Forelimb muscle (tissue), 1 donor: ENCODE measurements around the gene WWOX. TPM values are rescaled to one million over a fixed set of nuclear protein-coding genes. Genes with fewer than 3 reads are reported as not detected.

Source experiments
- DNase-seq: peaks from one replicate; pipeline ENCODE4 v3.0.0-alpha.2; 2013; ENCODE audit warnings: low read depth
- polyA plus RNA-seq: library from polyadenylated mRNA; unstranded; fragments of 120-200 nt; gene quantifications from one replicate; pipeline ENCODE4 v1.2.1, GENCODE V29; 2013; ENCODE audit not compliant: insufficient read length

WWOX gene
- polyA plus RNA-seq, 1 donor = 11.9 TPM

DNA sequence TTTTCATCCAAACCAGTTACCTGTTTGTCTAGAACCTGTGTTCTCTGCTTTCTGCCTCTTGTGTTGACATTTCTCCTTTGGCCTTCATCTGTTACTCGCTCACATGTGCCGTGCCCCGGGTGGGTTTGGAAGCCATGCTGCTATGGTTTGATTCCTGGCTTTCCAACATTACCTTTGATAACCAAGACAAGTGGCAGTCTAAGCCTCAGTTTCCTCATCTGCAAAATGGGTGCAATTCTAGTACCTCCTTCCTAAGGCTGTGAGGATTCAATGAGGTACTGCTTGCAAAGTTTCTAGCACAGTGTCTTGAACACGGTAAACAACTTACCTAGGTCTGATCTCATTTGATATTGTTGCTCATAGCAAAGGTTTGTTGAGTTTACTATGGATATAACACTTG is 665.0 kb downstream of the WWOX start:
- DNase-seq = no peak

DNA sequence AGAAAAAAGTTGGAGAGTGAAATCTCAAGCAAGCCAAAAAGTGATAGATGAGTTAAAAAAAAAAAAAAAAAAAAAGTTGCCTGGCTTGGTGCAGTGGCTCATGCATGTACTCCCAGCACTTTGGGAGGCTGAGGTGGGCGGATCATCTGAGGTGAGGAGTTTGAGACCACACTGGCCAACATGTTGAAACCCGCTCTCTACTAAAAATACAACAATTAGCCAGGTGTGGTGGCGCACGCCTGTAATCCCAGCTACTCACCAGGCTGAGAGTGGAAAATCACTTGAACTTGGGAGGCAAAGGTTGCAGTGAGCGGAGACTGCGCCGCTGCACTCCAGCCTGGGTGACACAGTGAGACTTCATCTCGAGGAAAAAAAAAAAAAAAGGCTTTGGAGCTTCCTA is 668.8 kb downstream of the WWOX start:
- no peak for DNase-seq

DNA sequence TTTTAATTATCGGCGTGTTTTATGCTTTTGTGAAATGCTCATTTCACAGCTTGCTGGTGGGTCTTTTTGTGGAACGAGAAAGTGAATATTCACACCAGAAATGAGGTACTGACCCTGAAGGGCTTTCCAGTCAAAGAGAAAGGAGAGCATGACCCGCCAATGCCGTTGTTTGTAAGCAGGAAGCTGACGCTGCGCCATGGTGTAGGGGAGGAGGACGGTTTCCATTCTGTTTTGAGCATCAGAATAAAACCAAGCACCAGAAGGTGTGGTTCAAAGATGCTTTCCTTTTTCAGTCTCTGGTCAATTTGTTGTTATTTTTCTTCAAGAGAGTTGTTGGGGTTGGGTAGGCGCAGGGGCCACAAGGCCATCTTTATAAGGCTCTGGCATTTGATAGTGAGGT is 669.3 kb downstream of the WWOX start:
- DNase-seq = no peak

DNA sequence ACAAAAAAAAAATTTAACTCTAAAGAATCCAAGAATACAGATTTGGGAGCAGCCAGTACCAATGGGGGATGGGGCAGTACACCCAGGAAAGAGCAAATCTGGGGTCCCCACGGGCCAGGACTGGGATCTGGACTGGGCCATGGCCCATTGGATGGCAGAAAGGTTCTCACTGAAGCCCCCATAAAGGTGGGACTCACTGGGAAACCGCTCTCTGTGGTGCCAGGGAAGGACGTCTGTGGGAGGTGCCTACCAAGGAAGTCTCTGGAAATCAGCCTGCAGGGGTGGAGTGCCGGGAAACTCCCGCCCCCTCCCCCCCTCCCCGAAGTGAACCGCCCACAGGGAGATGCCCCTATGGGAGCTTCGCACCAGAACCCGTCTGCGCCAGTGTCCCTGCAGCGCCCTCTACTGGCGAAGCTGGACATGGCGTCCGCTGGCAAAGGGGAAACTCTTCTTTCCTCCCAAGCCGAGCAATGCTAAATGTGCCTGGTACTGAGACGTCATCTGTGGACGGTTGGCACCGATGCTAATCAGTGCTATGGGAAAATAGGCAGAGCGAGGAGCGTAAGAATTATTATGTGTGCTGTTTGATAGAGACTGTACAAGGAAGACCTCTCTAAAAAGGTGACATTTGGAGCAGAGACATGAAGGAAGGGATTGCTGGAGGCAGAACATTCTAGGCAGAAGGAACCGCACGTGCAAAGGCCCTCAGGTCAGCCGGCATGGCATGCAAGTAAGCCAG is 671.1 kb downstream of the WWOX start:
- no peak for DNase-seq

DNA sequence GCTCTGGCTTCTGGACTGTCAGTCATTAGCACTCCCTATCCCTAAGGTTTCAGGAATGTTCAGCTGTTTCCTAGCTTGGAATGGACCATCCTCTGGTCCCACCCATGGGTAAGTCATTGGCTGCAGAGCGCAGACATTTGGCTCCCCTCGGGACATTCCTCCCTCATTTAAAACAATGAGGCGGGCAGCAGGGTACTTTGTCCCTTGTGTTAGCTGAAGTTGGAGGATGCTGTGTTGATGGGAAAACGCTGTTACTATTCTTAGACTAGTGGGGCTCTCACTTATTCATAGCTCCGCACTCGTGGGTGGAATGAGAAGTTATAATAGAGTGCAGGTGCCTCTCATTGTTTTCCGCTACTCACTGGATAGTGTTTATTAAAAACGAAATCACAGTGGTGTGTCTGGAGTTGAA is 673.8 kb downstream of the WWOX start:
- no peak for DNase-seq

DNA sequence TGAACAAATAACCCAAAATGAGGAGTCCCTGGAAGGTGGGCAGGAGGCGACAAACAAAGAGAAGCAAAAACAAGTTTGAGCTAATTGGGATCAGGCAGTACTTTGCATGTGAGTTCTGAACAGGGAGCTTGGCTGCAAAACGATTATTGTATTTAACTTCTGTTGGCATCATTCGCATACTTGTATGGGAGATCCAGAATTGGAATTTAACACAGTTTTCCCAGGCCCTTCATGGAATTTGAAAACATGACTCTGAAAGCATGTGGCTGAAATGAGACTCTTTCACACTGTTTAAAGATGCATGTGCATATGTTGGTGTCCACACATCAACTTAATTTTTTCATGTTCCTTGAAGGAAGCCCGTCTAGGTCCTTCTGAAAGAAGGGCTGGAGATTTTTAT is 674.3 kb downstream of the WWOX start:
- no peak for DNase-seq

DNA sequence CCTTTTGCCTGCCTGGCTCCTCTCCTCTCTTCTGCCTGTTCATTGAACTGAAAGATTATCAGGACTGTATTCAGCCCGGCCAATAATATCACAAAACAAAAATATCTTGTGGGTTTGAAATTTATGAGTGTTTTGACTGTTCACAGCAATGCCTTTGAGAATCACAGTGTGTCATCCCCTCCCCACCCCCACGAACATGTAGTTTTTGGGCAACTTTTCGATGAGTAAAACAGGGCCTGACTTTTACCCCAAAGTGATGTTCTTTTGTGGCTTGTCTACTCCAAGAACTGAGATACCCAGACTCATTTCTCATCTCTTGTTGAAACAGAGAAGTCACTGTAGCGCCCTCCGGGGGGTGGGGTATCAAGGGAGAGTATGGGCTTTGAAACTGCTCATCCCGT is 675.7 kb downstream of the WWOX start:
- no peak for DNase-seq

DNA sequence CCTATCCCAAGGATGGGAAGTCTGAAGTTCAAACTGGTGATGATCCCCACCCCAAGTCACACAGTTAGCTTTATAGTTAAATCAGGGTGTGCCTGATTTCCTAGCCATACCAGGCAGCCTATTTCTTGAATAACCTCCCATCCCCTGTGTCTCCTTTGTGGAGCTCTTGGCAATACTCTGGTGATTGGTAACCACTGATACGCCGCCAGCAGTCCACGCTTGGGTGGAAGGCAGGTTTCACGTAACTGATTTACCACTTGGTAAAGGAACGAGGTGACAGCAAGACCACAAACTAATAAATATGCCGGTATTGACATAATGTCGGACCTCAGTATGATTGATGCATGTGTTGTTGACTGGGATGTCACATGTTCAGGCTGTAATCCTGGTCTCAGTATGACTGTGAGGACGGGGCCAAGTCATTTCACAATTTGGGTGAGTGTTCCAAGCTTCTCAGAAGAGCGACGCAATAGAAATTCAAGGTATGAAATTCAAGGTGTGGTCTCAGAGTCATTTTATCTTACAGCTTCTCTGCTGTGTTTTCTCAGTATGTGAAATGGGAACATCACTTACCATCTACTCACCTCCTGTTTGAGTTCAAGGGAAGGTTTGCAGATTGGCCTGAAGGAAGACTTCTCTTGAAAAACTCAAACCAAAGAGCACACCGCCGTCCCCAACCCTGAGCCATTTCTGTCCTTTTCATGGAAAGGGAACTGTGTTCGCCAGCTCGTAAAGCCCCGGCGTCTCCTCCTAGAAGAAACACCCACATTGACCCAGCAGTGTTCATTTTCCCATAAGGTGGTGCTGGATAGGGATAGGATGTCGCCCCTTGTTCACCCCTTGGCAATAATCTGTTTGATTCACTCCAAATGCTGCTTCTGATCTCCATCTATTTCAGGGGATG is 678.9 kb downstream of the WWOX start:
- no peak for DNase-seq

DNA sequence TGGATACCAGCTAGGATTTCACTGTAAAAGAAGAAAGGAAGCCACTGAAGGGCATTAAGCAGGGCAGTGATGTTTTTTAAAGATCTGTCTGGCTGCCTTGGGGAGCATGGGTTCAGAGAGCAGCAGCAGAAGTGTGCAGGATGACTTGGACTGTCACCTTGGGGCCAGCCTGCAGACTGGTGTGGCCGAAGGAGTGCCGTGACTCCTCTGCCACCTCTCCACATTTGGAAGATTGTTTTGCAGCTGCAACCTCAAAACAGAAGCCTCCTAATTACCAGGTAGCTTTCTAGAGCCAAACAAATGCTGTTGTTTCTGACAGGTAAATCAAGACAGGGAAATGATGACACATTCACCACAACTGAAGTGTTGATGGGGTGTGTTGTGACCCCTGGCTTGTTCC is 681.4 kb downstream of the WWOX start:
- DNase-seq = no peak

DNA sequence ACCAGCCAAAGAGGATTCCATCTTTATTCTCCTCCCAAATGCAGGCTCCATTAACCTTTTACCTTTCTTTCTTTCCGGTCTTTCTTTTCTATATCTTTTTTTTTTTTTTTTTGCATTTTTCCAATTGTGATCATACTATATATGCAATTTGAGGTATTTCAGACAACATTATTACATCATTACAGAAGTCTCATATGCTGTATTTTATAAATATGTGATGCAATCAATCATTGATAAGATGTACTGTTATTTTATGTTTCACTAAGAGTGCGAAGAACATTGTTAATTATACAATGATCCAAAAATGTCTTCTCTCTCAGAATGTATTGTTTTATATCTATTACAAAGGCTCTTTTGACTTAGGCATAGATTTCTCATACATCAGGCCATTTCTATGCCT is 683.1 kb downstream of the WWOX start:
- DNase-seq = no peak

DNA sequence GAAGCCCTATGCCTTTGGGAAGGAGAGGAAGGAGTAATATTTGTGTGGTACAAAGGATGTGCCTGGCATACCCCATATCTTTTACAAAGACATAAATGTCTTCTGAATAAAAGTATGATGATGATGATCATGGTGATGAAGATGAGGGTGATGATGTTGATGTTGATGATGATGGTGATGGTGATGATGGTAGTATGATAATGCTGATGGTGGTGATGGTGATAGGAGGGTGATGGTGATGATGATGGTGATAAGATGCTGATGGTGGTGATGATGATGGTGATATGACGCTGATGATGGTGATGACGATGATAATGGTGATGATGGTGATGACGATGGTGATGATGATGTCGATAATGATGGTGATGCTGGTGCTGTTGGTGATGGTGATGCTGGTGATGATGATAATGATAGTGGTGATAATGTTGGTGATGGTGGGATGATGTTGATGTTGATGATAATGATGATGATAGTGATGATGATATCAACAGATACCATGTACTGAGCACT is 684.2 kb downstream of the WWOX start:
- no peak for DNase-seq

DNA sequence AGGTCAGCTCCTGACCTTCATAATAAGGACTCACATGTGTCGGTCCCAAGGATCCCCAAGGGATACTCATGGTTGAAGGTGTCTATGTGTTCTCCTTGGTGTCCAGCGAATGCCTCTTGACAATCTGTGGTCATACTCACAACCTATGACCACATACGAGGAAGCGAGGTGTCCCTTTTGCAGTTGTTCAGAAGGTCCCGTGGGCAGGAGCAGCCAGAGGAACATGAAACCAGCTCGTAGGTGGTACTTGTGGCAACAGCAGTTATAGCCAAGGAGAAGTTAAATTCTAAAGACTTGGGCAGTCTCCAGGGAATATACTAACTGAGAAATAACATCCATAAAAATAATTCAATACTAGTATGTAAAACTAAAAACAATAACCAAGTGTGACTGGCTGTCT is 685.3 kb downstream of the WWOX start:
- no peak for DNase-seq

DNA sequence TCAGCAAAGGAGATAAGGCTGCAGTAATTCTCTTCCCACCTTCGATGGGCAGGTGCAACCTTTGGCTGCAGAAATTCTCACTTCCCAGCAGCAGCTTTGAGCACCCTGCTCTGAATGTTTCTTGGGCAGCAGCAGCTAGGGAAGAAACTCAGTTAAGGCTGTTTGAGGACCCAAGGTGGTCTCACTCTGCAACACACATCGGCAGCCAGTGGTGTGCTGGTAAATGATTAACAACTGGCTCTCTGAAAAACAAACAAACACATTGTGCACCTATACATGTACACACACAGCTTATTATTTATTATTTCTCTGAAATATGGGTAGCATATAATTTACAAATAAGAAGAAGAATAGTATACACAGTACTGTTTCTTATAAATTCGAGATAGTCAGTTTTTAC is 685.8 kb downstream of the WWOX start:
- DNase-seq = no peak

DNA sequence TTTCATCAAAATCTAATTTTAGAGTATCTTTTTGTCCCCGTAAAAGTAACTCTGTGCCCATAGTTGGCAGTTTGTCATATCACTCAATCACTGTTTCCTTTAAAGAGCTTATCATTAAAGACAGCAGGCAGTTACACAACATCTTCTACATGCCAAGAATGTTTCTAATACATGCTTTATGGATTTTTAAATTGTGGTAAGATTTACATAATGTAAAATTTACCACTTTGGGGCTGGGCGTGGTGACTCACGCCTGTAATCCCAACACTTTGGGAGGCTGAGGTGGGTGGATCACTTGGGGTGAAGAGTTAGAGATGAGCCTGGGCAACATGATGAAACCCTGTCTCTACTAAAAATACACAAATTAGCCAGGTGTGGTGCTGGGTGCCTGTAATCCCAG is 687.2 kb downstream of the WWOX start:
- no peak for DNase-seq

DNA sequence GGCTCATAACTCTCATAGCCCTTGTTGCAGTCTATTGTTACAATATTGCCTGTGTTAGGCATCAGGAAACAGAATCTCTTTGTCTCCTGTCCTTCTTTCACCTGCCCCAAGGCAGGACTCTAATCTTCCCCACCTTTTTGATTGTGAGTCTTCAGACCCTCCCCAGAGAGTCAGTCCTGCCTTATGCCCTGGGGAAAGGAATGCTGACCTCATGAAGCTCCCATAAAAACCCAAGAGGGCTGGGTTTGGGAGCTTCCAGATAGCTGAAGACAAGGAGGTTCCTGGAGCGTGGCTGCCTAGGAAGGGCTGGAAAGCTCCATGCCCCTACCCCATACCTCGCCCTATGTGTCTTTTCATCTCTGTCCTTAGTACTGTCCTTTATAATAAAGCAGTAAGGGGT is 688.8 kb downstream of the WWOX start:
- DNase-seq = no peak

DNA sequence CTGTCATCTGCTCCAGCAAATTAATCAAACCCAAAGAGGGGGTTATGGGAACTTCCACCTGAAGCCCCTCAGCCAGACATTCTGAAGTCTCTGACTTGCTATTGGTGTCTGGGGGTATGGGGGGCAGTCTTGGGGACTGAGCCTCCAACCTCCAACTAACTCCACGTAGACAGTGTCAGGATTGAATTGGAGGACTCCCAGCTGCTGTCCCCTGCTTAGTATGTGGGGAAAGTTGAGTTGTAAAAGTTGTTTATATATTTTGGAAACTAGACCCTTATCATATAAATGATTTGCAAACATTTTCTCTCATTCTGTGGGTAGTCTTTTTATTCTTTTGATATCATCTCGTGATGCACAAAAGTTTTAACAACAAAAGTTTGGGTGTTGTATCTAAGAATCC is 689.2 kb downstream of the WWOX start:
- DNase-seq = no peak

DNA sequence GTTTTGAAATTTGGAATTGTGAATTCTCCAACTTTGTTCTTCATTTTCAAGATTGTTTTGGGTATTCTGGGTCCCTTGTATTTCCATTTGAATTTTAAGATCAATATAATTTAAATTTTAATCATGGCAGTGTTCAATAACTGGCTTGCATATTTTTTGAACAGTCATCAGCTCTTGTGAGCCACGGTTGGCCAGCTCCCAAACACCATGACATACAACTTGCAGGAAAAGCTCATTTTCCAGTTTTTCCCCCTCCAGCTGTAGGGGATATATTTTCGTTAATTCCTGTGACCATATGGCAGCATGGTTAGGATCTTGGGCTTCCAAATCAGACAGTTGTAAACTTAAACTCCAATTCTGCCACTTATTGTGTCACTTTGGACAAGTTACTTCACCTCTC is 690.1 kb downstream of the WWOX start:
- no peak for DNase-seq

DNA sequence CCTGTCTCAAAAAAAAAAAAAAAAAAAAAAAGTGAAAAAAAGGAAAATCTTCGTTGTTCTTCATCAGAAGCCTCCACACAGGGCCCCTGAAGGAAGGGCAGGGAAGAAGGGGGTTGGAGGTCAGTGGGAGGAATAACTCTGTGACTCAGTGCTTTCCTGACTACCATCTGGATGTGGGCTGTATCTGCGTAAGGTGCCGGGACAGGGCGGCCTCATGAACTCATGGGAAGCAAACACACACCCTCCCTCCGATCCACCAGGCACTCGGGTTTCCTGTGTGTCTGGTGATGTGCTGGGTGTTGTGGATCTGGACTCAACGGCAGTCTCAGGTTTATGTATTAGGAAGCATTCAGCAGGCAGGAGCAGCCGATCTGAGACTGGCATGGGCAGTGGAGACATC is 691.6 kb downstream of the WWOX start:
- DNase-seq = no peak

DNA sequence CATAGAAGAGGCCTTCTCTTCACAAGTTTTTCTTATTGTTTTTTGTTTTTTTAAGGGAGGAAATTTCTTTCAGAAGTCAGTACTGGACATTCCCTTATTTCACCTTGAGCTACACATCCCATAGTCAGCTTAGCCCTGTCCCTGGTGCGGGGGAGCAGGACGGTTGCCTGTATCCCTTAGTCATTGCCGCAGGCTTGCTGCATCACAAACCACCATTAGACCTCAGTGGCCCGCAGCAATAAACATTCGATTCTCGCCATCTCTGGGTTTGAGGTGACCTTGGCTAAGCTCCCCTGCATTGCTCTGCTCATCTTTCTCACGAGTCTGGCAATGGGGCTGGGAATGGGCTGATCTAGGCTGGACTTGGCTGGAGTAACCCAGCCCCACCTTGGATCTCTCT is 692.5 kb downstream of the WWOX start:
- DNase-seq = no peak

DNA sequence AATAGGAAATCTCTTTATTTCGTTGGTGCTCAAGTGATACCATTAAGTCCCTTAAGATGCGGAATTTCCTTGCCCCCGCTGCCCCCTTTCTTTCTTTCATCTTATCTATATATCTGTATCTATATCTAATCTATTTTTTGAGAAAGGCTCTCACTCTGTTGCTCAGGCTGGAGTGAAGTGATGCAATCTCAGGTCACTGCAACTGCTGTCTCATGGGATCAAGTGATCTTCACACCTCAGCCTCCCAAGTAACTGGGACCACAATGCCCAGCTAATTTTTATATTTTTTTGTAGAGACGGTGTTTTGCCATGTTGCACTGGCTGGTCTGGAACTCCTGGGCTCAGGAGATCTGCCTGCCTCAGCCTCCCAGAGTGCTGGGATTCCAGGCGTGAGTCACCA is 693.5 kb downstream of the WWOX start:
- DNase-seq = no peak

DNA sequence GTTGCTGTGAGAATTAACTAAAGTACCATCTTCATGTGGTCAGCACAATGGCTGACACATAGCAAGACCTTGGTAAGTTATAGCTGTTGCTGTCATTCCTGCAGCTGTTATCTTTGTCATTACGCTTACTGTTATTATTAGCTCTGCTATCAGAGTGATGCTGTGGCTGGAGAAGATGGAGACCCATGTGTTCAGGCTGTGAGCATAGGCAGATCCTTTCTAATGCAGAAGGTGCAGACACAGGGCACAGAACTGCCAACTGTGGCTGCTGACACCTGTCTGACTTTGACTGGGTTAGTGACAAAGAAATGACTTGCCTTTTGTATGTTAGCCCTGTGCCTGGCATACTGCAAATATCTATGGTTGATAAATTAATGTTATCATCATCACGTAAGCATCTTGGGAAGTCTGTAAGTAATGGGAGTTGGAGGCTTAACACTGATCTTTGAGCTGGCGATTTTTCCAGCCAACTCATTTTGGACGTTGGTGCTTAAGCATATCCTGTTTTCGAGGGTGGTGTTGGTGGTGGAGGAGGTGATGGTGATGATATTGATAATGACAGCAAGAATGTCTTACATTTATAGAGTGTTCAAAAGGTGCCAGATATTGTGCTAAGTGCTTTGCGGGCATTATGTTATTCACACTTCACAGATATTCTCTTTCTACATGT is 695.3 kb downstream of the WWOX start:
- DNase-seq = no peak

DNA sequence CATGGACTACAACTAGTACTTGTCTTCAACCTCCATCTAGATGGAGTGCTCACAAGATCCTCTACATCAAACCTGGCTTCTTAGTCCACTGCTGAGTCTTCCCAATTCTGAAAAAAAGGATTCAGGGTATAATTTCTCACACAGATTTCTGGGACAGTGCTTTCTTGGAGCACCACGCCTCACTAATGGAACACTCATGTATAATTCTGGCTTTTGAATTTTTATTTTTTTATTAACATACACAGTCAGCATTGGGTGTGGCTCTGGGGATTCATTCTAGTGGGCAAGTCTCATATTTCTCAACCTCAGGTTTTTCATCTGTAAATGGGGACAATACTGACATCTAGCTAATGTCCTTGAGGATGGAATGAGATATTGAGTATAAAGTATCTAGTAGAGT is 696.0 kb downstream of the WWOX start:
- no peak for DNase-seq
